GM12878 (cell line): ENCODE results near the gene PRKCB. TPM values are rescaled to one million over a fixed set of nuclear protein-coding genes. Genes with fewer than 3 reads are reported as not detected.

Experiments used
- ATAC-seq: fragments of 200-7000 bp; cut with Tn5 transposase; 3 replicates; pipeline ENCODE4 v1.9.1; 2020; ENCODE audit warnings: mild to moderate bottlenecking, moderate library complexity
- BruUV-seq: library from RNA; stranded (reverse); fragments of 400-500 nt; replicated peaks from 2 replicates; lab custom pipeline; 2021; lab: Mats Ljungman, UMichigan
- CTCF ChIA-PET: fragments of 300-600 bp; sonication (Branson Sonifier 250); formaldehyde crosslinking; extraction: SDS; loops from one replicate; lab custom pipeline; 2021; ENCODE audit warnings: inconsistent platforms; lab: Yijun Ruan, JAX
- POLR2A ChIA-PET: fragments of 350-600 bp; formaldehyde crosslinking; extraction: SDS; loops from one replicate; lab custom pipeline; 2021; ENCODE audit warnings: inconsistent platforms; lab: Charles Lee
- RAD21 ChIA-PET: fragments of 300-600 bp; sonication (Branson Sonifier 250); formaldehyde crosslinking; loops from one replicate; lab custom pipeline; 2023; ENCODE audit warnings: antibody characterized with exemption; ENCODE audit not compliant: unreplicated experiment; lab: Charles Lee
- SMC1A ChIA-PET: fragments of 300-600 bp; sonication (Branson Sonifier 250); formaldehyde crosslinking; loops from one replicate; lab custom pipeline; 2023; ENCODE audit not compliant: unreplicated experiment, uncharacterized antibody; lab: Charles Lee
- DNase-seq: peaks from one replicate; pipeline ENCODE4 v3.0.0-alpha.2; 2011; ENCODE audit warnings: low read depth, low spot score
- FAIRE-seq: peaks from 3 replicates; lab custom pipeline; 2011; peaks lifted over from hg19 to GRCh38; lab: Jason Lieb, UNC
- H2AFZ ChIP-seq: 2 replicates; pipeline ENCODE4 v1.6.0; 2011; ENCODE audit warnings: low read depth, low read length, control low read depth; ENCODE audit not compliant: control insufficient read depth
- H3K27ac ChIP-seq: 2 replicates; pipeline ENCODE4 v1.5.1; 2011; ENCODE audit warnings: control low read depth; ENCODE audit not compliant: control insufficient read depth, insufficient read depth
- H3K27me3 ChIP-seq, 2 experiments: replicated peaks in 1 of 2; 2 replicates each; pipeline versions ENCODE4 v1.6.0 to v1.6.1; 2011; ENCODE audit warnings: low read length in 1 of 2; ENCODE audit not compliant: control insufficient read depth in 2 of 2, insufficient read depth in 2 of 2
- H3K36me3 ChIP-seq, 2 experiments: 2 replicates each; pipeline ENCODE4 v1.5.1; 2011; ENCODE audit warnings: low read length in 1 of 2; ENCODE audit not compliant: control insufficient read depth in 2 of 2, insufficient read depth in 2 of 2
- H3K4me1 ChIP-seq: 2 replicates; pipeline ENCODE4 v1.6.1; 2011; ENCODE audit warnings: mild to moderate bottlenecking, low read length, moderate library complexity, mixed read lengths; ENCODE audit not compliant: control insufficient read depth, insufficient read depth
- H3K4me2 ChIP-seq: 2 replicates; pipeline ENCODE4 v1.6.0; 2011; ENCODE audit warnings: control low read depth; ENCODE audit not compliant: control insufficient read depth, insufficient read depth
- H3K4me3 ChIP-seq: fragments of 200-600 bp; sonication (generic); 2 replicates; pipeline ENCODE4 v1.5.1; 2016
- H3K79me2 ChIP-seq: 2 replicates; pipeline ENCODE4 v1.6.0; 2011; ENCODE audit warnings: low read length; ENCODE audit not compliant: control insufficient read depth, insufficient read depth
- H3K9ac ChIP-seq: 2 replicates; pipeline ENCODE4 v1.8.0; 2011; ENCODE audit warnings: low read length, control low read depth, mixed read lengths; ENCODE audit not compliant: control insufficient read depth, insufficient read depth
- H3K9me3 ChIP-seq: replicated peaks from 3 replicates; pipeline ENCODE4 v1.5.1; 2011; ENCODE audit warnings: mild to moderate bottlenecking, low read length; ENCODE audit not compliant: control insufficient read depth, insufficient read depth
- H4K20me1 ChIP-seq: 2 replicates; pipeline ENCODE4 v1.6.0; 2011; ENCODE audit not compliant: control insufficient read depth, insufficient read depth
- CEBPZ ChIP-seq: fragments of 150-350 bp; IDR thresholded peaks from 2 replicates; pipeline ENCODE4 v1.6.1; 2016; ENCODE audit warnings: low read depth, low read length
- EZH2 ChIP-seq: IDR thresholded peaks from 2 replicates; pipeline ENCODE4 v1.6.1; 2012; ENCODE audit warnings: low read depth, mild to moderate bottlenecking, control low read depth, inconsistent platforms, low read length, borderline replicate concordance; ENCODE audit not compliant: control insufficient read depth
- KAT2A ChIP-seq: conservative IDR thresholded peaks from 2 replicates; pipeline ENCODE4 v1.6.1; 2011; ENCODE audit warnings: low read depth, low read length; ENCODE audit not compliant: control insufficient read depth
- NR2C2 ChIP-seq: IDR thresholded peaks from 2 replicates; pipeline ENCODE4 v1.6.1; 2011; ENCODE audit warnings: borderline replicate concordance, low read depth; ENCODE audit not compliant: control insufficient read depth, insufficient read length
- PBX3 ChIP-seq: IDR thresholded peaks from 2 replicates; pipeline ENCODE4 v1.6.1; 2011; ENCODE audit warnings: mild to moderate bottlenecking, low read depth, low read length, moderate library complexity; ENCODE audit not compliant: insufficient replicate concordance
- POU2F2 ChIP-seq: IDR thresholded peaks from 3 replicates; pipeline ENCODE4 v1.6.1; 2011; ENCODE audit warnings: low read depth, mild to moderate bottlenecking, low read length, borderline replicate concordance
- RAD21 ChIP-seq: IDR thresholded peaks from 2 replicates; pipeline ENCODE4 v1.6.1; 2011; ENCODE audit warnings: mild to moderate bottlenecking, low read depth, low read length, moderate library complexity; ENCODE audit not compliant: insufficient read depth
- SIX5 ChIP-seq: IDR thresholded peaks from 2 replicates; pipeline ENCODE4 v1.6.1; 2011; ENCODE audit warnings: mild to moderate bottlenecking, low read depth, low read length, moderate library complexity; ENCODE audit not compliant: severe bottlenecking
- SMAD1 ChIP-seq: fragments of 450-650 bp; IDR thresholded peaks from 2 replicates; pipeline ENCODE4 v1.6.1; 2018; ENCODE audit warnings: mild to moderate bottlenecking, low read depth; ENCODE audit not compliant: partially characterized antibody
- SMARCA5 ChIP-seq: fragments of 450-650 bp; IDR thresholded peaks from 2 replicates; pipeline ENCODE4 v1.6.1; 2017; ENCODE audit warnings: mild to moderate bottlenecking
- SPI1 ChIP-seq: IDR thresholded peaks from 2 replicates; pipeline ENCODE4 v1.6.1; 2011; ENCODE audit warnings: low read depth, mild to moderate bottlenecking, low read length, moderate library complexity, borderline replicate concordance; ENCODE audit not compliant: insufficient read depth
- WGBS: methylation state at CpG from one replicate; pipeline ENCODE4 v1.1.6; 2016; ENCODE audit warnings: low lambda C conversion rate; ENCODE audit not compliant: insufficient replicate concordance, insufficient coverage; ENCODE audit errors: missing lambda C conversion rate; 5-methylcytosine and 5-hydroxymethylcytosine counted together
- in situ Hi-C: fragments of 300-500 bp; cut with MboI; formaldehyde crosslinking; loops from 9 replicates; pipeline ENCODE4 v1.14.3; 2018; ENCODE audit warnings: mixed read lengths
- intact Hi-C: fragments of 100-400 bp; cut with micrococcal nuclease; formaldehyde crosslinking; loops from one replicate; pipeline ENCODE4 v1.14.2; 2022; ENCODE audit not compliant: unreplicated experiment
- polyA plus RNA-seq, 11 experiments: library from polyadenylated mRNA; depleted of rRNA in 4 of 11; unstranded in 6 of 11; stranded (reverse) in 5 of 11; fragments of >200 nt; fragmentation: Nextera tagmentation in 4 of 11; fragmentation: Illumina TruSeq in 1 of 11; extraction: Ambion mirVana in 4 of 11; extraction: Trizol in 1 of 11; gene quantifications; 1 replicate in 1 of 11; 2 replicates in 10 of 11; pipeline versions ENCODE4 v1.2.1 to v1.2.3, GENCODE V29; 2011 to 2016; ENCODE audit warnings: inconsistent platforms in 2 of 11, missing spikeins in 2 of 11, low read depth in 1 of 11
- total RNA-seq, 4 experiments: library from RNA; depleted of rRNA in 3 of 4; stranded (reverse); fragments of >200 nt in 3 of 4; fragmentation: Illumina TruSeq in 1 of 4; extraction: Trizol in 1 of 4; gene quantifications; 2 replicates each; pipeline versions ENCODE4 v1.2.1 to v1.2.3, GENCODE V29; 2013 to 2021

Gene PRKCB
- total and polyA plus RNA-seq, 10 of the 15 experiments (the other 5 are each of a cell fraction or from before 2014, with no cell fraction given): 21.4 to 158 (median 97.3) TPM

GRCh38 chr16:24015923-24016322 lies 180.1 kb downstream of the PRKCB start:
- peaks cover 58% of the 10 kb centered on the region for H3K4me1 ChIP-seq
- 79% methylated on average over 5 of the region's 5 CpGs for WGBS

More at GRCh38 chr16:24015923-24016322, 180.1 kb downstream of the PRKCB start:
- CTCF ChIA-PET: interaction anchor here (1.1 to 11.9 kb wide), 9 partner anchors 26 to 374 kb away, joined by 3 to 425 read pairs (median 4); no protein-coding TSS in a partner anchor
- Histone ChIP-seq H3K4me2 (no peak overlapping the region), H2AFZ (no peak overlapping the region), H4K20me1 (no peaks in the 10 kb centered on the region), H3K27me3 (no peaks in the 10 kb centered on the region), H3K9me3 (no peaks in the 10 kb centered on the region), H3K36me3 (peaks cover 3 to 14% of the 10 kb centered on the region in 2 experiments; a peak in 3 of 4 replicates), H3K4me3 (no peak overlapping the region), H3K79me2 (peaks cover 7% of the 10 kb centered on the region), H3K9ac (no peak overlapping the region), H3K27ac (no peak overlapping the region)
- intact Hi-C loops: no loop called here
- FAIRE-seq (no peak), ATAC-seq (no peak), DNase-seq (no peak)
- TF ChIP-seq CEBPZ: no peak
- no peak for TF ChIP-seq SMAD1
- no peak for TF ChIP-seq KAT2A
- no peak for TF ChIP-seq SMARCA5
- no peak for TF ChIP-seq NR2C2
- TF ChIP-seq POU2F2: no peak
- no peak for TF ChIP-seq SIX5
- no peak for TF ChIP-seq PBX3
- TF ChIP-seq SPI1: no peak
- TF ChIP-seq RAD21: no peak
- TF ChIP-seq EZH2: no peak
- SMC1A ChIA-PET: interaction anchor here (1.3 to 16.5 kb wide), 15 partner anchors 8 to 219 kb away, joined by 3 to 237 read pairs (median 7); no protein-coding TSS in a partner anchor
- BruUV-seq: no TSS peak
- in situ Hi-C loops: no loop called here
- POLR2A ChIA-PET: interaction anchor here (1.2 to 3.4 kb wide), 2 partner anchors 157 to 212 kb away, joined by 3 to 10 read pairs; no protein-coding TSS in a partner anchor
- RAD21 ChIA-PET: interaction anchor here (0.9 to 2.5 kb wide), 9 partner anchors 10 to 215 kb away, joined by 3 to 11 read pairs (median 3); no protein-coding TSS in a partner anchor
